ENCODE results near the gene HOXA4.

HOXA4 gene

DNA sequence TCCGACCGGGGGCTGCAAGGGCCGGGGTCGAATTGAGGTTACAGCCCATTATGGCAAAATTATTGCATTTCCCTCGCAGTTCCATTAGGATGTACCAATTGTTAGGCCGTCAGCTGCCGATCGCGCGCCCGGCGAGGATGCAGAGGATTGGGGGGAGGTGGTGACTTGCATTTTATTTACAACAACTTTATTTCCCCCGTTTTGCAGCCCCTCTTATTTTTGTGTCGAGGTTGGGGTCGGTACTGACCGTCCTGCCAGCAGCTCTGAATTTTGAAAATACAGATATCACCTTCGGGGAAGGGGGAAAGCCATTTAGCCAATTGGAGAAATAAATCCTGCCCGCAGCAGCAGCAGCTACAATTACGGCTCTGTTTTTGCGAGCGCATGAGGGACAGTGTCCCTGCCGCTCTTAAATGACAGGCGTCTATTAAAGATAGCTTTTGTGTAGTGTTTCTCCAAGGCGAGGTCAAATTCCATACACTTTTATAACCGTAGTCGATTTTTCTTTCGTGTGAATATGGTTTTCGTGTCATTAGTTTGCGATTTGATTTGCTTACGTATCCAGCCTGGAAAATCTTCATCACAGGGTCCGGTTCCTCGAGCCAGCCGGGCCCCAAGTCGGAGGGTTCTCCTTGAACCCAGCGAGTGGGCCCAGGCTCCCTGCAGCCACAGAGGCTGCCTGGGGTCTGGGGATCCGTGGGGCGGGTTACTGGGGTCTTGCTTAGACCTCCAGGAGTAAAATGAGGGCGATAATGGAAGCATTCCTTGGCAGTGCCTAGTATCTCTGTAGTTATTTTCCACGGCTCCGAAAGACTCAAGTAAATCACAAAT is 13.6 kb upstream of the HOXA4 start:
- CTCF ChIA-PET, result interaction anchor here (1.0 to 1.8 kb wide), 8 partner anchors 9 to 462 kb away, joined by 3 to 6 read pairs (median 4); no protein-coding TSS in a partner anchor
- POLR2A ChIA-PET, result no interaction called here
- DNase-seq (ENCODE audit: extremely low spot score), result no peak
- TF ChIP-seq, protein P1, sequence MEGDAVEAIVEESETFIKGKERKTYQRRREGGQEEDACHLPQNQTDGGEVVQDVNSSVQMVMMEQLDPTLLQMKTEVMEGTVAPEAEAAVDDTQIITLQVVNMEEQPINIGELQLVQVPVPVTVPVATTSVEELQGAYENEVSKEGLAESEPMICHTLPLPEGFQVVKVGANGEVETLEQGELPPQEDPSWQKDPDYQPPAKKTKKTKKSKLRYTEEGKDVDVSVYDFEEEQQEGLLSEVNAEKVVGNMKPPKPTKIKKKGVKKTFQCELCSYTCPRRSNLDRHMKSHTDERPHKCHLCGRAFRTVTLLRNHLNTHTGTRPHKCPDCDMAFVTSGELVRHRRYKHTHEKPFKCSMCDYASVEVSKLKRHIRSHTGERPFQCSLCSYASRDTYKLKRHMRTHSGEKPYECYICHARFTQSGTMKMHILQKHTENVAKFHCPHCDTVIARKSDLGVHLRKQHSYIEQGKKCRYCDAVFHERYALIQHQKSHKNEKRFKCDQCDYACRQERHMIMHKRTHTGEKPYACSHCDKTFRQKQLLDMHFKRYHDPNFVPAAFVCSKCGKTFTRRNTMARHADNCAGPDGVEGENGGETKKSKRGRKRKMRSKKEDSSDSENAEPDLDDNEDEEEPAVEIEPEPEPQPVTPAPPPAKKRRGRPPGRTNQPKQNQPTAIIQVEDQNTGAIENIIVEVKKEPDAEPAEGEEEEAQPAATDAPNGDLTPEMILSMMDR (IDR thresholded peaks at IDR 0.05; ENCODE audit: control extremely low read depth, extremely low read depth, low read depth, missing control alignments), result no peak

DNA sequence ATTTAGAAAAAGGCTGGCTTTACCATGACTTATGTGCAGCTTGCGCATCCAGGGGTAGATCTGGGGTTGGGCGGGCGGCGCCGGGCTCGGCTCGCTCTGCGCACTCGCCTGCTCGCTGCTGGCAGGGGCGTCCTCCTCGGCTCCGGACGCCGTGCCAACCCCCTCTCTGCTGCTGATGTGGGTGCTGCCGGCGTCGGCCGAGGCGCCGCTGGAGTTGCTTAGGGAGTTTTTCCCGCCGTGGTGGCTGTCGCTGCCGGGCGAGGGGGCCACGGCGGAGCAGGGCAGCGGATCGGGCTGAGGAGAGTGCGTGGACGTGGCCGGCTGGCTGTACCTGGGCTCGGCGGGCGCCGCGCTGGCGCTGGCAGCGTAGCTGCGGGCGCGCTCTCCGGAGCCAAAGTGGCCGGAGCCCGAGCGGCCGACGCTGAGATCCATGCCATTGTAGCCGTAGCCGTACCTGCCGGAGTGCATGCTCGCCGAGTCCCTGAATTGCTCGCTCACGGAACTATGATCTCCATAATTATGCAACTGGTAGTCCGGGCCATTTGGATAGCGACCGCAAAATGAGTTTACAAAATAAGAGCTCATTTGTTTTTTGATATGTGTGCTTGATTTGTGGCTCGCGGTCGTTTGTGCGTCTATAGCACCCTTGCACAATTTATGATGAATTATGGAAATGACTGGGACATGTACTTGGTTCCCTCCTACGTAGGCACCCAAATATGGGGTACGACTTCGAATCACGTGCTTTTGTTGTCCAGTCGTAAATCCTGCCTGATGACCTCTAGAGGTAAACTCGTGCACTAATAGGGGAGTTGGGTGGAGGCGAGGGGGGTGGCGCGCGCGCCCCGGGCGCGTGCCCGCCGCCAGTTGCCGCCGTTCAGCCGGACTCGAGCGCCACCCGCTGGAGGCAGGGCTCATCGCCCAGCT is 12.7 kb upstream of the HOXA4 start, which contains the start of gene HOXA5:
Gene HOXA5 (minus strand): TSS at position 659 of the 927 bp plus-strand sequence. CDS start 74 bp downstream, at position 585.
- ChIA-PET POLR2A (no interaction called here), CTCF (interaction anchor here (1.0 to 1.8 kb wide), 9 partner anchors 8 to 461 kb away, joined by 3 to 6 read pairs (median 4); no protein-coding TSS in a partner anchor)
- no peak for DNase-seq (ENCODE audit: extremely low spot score)
- TF ChIP-seq, protein P1 (IDR thresholded peaks at IDR 0.05; ENCODE audit: control extremely low read depth, extremely low read depth, low read depth, missing control alignments), result peak; percentile 2

- POLR2A ChIA-PET, result no interaction called here
- no peak for DNase-seq (ENCODE audit: extremely low spot score)
- TF ChIP-seq, protein P1 (IDR thresholded peaks at IDR 0.05; ENCODE audit: control extremely low read depth, extremely low read depth, low read depth, missing control alignments), result no peak
- CTCF ChIA-PET, result interaction anchor here (1.2 kb wide), 1 partner anchor 11 kb away, joined by 4 read pairs; no protein-coding TSS in a partner anchor
Measured at GRCh38 chr7:27142580-27143022, 12.0 kb upstream of the HOXA4 start.

GRCh38 chr7:27141923-27142579 is 11.5 kb upstream of the HOXA4 start:
- POLR2A ChIA-PET, result no interaction called here
- TF ChIP-seq, protein P1 (IDR thresholded peaks at IDR 0.05; ENCODE audit: control extremely low read depth, extremely low read depth, low read depth, missing control alignments), result no peak
- DNase-seq (ENCODE audit: extremely low spot score), result no peak
- CTCF ChIA-PET, result interaction anchor here (0.9 to 1.2 kb wide), 3 partner anchors 12 to 772 kb away, joined by 3 to 4 read pairs (median 4); no protein-coding TSS in a partner anchor

- DNase-seq (ENCODE audit: extremely low spot score), result no peak
- CTCF ChIA-PET, result interaction anchor here (0.9 to 1.1 kb wide), 2 partner anchors 20 to 771 kb away, joined by 3 to 4 read pairs; no protein-coding TSS in a partner anchor
- POLR2A ChIA-PET, result no interaction called here
- TF ChIP-seq, protein P1 (IDR thresholded peaks at IDR 0.05; ENCODE audit: control extremely low read depth, extremely low read depth, low read depth, missing control alignments), result no peak
Measured at GRCh38 chr7:27141137-27141922, 10.8 kb upstream of the HOXA4 start.
